Lower lobe of right lung (tissue), 2 donors: ENCODE results near the gene IPCEF1. TPM values are rescaled to one million over a fixed set of nuclear protein-coding genes. Genes with fewer than 3 reads are reported as not detected.

ENCODE experiments used
- ATAC-seq, 2 donors: fragments of 200-7000 bp; cut with Tn5 transposase; one replicate each; pipeline ENCODE4 v1.9.1; 2020 to 2022; ENCODE audit warnings: mild to moderate bottlenecking in 2 of 2, moderate library complexity in 2 of 2
- DNase-seq: peaks from one replicate; pipeline ENCODE4 v3.0.0-alpha.2; 2020
- H3K27ac ChIP-seq: fragments of 200-600 bp; one replicate; pipeline ENCODE4 v1.8.0; 2022
- H3K27me3 ChIP-seq: fragments of 200-600 bp; one replicate; pipeline ENCODE4 v1.8.0; 2022; ENCODE audit warnings: low read depth
- H3K36me3 ChIP-seq: fragments of 200-600 bp; one replicate; pipeline ENCODE4 v1.8.0; 2022; ENCODE audit warnings: mild to moderate bottlenecking
- H3K4me1 ChIP-seq: fragments of 200-600 bp; one replicate; pipeline ENCODE4 v1.8.0; 2022
- H3K4me3 ChIP-seq: fragments of 200-600 bp; one replicate; pipeline ENCODE4 v1.8.0; 2022; ENCODE audit warnings: mild to moderate bottlenecking
- H3K9me3 ChIP-seq: fragments of 200-600 bp; one replicate; pipeline ENCODE4 v1.8.0; 2022
- intact Hi-C: fragments of 100-400 bp; cut with DNase I; formaldehyde crosslinking; loops from one replicate; pipeline ENCODE4 v1.11.0; 2022
- total RNA-seq: library from RNA; stranded (reverse); fragmentation: NEBNext Ultra II Directional; extraction: Animal tissue kit (Norgen Biotek cat#: 25700); gene quantifications from one replicate; pipeline ENCODE4 v1.2.1, GENCODE V29; 2021
- TF ChIP-seq, protein P1 (sequence below): fragments of 200-600 bp; IDR thresholded peaks from one replicate; pipeline ENCODE4 v1.8.0; 2022; ENCODE audit warnings: antibody characterized with exemption, mild to moderate bottlenecking
- donor health status: DM: no; HTN: yes; CAD: no; lungs with severe emphysema.

Gene IPCEF1
- total RNA-seq, 1 donor from 2014 or later, result 7.9 TPM

DNA sequence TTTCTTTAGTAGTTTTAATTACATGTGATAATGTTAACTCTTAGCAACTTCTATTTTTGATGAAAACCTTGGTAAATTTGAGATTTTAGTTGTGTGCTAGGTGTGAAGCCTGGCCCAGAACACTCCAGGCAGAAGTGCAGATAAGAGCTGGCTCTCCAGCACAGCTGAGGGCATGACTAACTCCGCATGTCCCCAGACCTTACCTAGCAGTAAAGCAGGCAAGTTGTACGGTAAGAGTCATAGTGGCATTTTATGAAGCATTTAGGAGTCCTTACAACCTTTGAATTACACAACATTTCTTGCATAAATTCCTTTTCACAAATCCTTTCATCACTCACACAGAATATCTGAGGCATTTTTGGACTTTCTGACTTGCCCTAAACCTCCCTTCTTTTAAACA, 250.4 kb downstream of the IPCEF1 start:
- intact Hi-C loops, result no loop called here
- H3K4me3 ChIP-seq, result no peak overlapping the region
- H3K36me3 ChIP-seq, result no peaks in the 10 kb centered on the region
- TF ChIP-seq, protein P1, sequence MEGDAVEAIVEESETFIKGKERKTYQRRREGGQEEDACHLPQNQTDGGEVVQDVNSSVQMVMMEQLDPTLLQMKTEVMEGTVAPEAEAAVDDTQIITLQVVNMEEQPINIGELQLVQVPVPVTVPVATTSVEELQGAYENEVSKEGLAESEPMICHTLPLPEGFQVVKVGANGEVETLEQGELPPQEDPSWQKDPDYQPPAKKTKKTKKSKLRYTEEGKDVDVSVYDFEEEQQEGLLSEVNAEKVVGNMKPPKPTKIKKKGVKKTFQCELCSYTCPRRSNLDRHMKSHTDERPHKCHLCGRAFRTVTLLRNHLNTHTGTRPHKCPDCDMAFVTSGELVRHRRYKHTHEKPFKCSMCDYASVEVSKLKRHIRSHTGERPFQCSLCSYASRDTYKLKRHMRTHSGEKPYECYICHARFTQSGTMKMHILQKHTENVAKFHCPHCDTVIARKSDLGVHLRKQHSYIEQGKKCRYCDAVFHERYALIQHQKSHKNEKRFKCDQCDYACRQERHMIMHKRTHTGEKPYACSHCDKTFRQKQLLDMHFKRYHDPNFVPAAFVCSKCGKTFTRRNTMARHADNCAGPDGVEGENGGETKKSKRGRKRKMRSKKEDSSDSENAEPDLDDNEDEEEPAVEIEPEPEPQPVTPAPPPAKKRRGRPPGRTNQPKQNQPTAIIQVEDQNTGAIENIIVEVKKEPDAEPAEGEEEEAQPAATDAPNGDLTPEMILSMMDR, result no peak
- no peak overlapping the region for H3K27ac ChIP-seq
- no peaks in the 10 kb centered on the region for H3K27me3 ChIP-seq
- DNase-seq (no peak), ATAC-seq (peak; percentile 57 to 78)
- no peaks in the 10 kb centered on the region for H3K4me1 ChIP-seq
- H3K9me3 ChIP-seq, result no peaks in the 10 kb centered on the region

Other genes starting within 250 kb of the IPCEF1 start
- gene CNKSR3, start 153.9 kb upstream of the IPCEF1 start, total RNA-seq, result 9.5 TPM